Activated CD8-positive, alpha-beta memory T cell treated with anti-CD3 and anti-CD28 coated beads, Interleukin-2, amount 50 U/mL, for 48 hours (primary cell): Measurements from ENCODE around the gene FADS3.
A peak's percentile ranks its signal among the peaks of the same experiment; 100 is the strongest.

Experiments used
- DNase-seq: peaks from one replicate; pipeline ENCODE4 v3.0.0-alpha.2; 2020

FADS3 gene

DNA sequence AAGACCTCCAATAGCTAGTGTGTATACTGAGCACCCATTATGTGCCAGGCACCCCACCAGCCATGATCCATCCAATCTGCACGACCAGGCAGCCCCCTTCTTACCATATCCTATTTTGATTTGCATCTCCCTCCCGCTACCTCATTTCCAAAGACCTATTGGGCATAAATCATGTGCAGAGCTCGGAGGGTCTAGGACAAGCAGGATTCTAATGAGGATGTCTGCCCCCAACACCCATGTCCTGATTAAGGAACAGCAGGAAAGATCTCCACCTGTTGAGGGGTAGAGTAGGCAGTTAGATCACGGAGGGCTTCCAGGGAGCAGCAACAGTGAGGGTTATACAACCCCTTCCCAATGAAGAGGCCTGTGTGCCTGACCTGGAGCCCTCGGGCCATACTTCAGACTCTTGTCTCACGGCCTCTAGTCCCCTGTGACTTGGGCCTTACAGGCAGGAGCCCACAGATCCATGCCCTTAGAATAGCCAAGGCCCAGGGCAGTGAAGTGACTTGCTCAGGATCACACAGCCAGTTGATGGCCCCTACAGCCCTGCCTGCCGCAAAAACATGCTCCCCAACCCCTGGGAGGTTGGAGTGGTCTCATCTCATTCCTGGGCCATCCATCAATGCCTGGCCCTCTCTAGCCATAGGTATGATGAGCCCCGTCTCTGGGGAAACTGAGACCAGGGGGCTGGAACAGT lies 22.5 kb upstream of the FADS3 start:
- DNase-seq, result no peak

DNA sequence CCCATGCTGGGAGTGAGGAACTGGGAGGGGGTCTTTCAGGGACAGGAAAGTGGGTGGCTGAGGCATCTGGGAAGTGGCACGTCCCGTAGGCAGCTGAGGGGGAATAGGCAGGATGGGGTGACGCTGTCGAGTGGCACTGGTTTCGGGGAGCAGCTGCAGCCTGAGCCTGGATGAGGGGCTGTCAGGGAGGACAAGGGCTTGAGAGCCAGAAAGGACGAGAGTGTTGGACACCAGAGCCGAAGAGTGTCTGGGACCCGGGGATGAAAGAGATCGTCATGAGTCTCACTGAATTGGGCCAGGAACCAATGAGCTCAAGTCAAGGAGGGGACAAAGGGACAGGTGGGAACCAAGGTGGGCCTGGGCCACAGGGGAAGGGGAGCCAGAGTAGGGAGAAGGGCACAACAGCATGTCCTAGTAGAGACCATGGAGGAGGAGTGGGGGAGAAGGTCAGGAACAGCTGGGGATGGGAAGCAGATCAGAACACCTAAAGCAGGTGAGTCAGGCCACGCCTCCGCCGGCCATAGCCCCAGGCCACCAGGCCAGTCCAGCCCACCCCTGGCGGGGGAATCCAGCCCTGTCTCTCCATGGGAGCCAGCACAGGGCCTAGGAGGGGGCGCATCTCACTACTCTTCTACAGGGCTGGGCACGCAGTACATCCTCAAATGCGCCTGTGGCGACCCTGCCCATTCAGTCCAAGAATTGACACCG lies 21.8 kb upstream of the FADS3 start:
- DNase-seq, result no peak

DNA sequence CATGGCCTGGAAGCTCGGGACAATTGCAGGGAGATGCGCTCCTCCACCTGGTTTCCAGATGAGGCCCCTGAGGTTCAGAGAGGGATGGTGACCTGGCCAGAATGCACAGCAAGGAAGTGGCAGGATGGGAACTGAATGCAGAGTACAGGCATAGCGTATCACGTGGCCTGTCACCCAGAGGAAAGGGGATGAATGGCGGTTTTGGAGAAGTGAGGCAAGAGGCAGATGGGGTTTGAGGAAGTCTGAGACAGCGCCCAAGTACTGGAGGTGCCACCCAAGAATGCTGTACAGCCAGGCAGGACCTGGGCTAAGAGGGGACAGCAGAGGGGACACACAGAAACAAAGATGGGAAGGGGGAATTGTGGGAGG lies 21.2 kb upstream of the FADS3 start:
- no peak for DNase-seq

DNA sequence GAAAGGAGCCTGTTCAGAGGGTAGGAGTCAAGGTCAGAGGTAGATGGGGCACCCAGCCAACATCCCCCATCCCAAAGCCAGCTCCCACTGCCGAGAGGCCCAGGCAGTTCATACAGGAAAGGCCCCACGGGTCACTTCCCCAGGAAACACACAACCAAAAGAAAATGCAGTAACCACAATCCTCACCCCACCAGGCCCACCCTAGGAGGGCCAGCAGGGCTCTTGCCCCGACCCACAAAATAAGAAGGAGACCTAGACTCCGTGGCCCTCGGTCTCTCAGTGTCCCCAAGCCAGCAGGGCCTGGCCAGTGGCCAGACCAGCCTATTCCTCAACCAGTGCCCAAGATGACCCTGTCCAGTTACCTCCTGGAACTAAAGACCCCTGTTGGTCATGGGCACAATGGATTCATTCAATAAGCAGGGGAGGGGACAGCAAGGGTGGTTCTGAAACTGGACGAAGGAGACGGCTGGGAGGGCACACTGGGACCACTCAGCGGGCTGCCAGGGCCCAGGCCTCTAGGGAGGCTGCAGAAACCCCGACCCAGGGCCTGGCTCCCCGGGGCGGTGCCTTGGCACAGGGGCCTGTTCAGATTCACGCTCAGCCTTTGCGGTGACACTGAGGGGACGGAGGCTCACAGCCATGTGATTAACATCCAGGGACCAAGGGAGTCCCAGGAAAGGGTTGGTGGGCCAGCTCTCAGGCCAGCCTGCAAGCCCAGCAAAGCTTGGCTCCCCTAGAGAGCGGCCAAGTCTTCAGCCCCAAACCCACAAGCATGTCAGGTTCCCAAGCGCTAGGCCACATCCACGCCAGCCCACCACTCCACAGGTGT lies 20.6 kb upstream of the FADS3 start:
- no peak for DNase-seq

DNA sequence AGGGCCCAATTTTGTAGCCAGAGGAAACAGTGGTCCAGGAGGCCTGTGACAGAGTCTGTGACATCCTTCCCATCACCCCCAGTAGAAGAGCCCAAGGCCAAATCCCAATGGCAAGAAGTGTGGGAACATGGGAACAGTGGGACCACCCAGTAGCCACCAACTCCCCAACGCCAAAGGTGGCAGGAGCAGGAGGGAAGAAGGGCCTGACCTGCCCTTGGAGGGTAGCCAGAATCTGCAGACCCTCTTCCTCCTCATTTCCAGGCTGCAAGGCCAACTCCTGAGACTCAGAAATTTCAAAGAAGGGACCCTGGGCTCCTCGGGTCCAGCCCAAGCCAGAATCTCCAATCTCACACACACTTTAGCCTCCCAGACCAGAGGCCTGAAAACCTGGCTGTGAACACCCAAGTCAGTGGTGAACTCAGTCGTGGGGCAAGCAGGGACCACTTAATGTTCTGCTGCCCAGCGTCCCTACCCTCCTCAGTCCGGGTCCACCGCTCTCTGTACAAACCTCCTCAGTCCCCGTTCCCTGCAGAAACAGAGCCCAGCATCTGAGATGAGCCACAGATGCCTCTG lies 19.9 kb upstream of the FADS3 start:
- DNase-seq, result no peak

DNA sequence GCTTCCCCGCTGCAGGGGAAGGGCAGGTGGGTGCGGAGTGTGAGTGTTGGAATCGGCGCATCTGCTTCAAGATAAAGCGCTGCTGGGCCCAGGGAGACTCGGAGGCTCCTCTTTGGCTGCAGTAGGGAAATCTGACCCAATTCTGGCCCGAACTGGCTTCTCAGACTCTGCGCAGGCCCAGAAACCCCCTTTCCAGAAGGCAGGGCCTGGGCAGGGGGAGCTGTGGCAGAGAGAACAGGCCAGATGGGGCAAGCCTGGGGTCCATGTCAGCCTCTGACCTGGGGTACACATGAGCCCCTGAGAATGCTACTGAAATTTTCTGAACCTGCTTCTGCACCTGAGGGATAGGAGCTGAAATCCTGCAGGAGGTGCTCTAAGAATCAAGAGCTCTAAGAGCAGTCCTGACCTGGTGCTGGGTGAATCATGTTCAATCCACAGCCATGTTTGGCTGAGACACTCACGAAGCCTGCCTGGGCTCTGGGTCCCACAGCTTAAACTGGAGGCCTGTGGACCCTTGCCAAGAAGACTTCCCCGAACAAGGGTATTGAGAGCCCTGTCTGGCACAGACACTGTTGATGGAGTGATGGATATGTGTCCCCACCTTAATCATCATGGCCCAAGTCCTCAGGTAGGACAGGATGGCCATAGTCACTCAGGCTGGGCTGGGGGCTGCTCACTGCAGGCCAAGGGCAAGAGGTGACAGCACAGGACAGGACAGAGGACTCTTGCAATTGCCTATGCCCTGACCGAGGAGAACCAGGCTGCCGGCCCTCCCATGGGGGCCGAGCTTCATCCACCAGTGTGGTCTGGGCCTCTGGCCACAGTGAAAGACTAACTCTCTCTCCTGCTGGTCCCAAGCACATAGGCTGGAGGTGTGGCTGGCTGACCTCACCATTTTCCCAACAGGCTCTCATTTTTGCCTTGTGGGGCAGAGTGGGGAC lies 19.1 kb upstream of the FADS3 start:
- no peak for DNase-seq

DNA sequence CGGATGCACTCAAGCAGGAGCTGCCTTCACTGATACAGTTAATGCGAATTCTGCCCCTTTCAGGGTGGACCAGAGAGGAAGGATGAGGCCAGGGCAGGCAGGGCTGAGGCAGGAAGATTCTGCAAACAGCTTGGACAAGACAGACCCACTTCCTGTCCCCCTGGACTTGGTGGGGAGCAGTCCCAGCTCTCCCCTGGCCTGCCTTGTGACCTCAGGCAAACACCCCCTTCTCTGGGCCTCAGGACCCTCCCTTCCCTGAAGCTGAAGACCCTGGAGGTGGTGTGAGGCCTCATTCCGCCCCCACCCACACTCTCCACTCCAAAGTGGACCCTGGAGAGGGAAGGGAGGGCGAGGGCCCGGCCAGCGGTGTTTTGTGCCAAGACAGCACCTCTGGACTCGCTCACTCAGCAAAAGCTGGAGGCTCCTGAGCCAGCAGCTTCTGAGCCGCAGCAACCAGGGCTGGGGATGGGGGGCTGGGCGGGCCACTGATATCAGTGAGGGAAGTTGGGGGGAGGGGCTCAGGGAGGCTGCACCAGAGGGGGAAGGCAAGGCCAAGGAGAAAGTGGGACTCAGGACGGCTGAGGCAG lies 17.5 kb upstream of the FADS3 start:
- DNase-seq, result no peak

DNA sequence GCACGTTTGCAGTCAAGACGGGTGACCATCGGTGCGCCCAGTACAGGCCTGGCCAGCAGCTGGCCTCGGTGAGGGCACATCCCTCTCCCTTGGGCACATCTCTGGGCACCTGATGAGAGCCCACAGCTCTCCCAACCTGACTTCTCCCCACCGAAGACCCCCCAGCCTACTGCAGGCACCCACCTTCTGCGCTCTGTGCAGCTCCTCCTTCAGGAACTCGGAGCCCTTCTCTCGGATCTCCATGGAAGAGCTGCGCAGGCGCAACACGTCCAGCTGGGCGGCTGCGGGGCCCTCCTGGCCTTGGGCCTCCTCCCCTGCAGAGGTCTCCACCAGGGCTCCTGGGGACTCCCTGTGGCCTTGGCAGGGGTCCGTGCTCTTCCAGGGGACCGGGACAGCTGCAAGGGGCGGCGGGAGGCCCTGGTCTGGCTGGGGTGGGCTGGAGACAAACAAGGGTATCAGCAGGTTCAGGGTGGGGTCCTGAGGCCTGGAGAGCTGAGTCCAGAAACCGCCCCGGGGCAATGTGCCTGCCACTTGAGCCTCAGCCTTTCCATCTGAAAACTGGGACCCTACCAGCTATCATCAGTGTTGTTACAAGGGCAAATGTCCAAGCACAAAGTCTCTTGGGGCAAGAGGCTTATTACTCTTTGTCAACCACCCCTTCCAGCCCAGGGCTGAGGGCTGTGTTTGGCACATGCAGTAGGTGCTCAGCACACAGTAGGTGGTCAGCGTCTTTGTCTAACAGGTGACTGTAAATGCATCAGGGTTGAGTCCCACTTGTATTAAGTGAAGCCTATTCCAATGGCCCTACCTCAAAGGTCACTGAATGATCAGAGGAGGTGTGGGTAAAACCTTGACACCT lies 16.8 kb upstream of the FADS3 start:
- DNase-seq, result no peak

DNA sequence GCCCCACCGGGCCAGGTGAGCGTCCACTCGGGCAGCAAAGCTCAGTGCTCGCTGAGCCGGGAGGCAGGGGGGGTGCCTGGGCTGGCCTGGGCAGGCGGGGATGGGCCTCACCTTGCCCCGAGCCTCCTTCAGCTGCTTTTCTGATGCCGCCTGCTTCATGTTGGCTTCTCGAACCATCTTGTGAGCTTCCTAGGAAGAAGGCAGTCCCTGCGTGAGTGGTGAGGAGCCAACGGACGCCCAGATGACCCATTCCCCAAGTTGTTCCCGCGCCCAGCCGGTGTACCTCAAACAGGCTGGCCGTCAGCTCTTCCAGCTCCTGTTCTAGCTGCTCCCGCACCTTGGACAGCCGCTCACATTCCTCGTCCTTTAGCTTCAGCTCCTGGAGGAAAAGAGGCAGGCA lies 15.9 kb upstream of the FADS3 start:
- no peak for DNase-seq

DNA sequence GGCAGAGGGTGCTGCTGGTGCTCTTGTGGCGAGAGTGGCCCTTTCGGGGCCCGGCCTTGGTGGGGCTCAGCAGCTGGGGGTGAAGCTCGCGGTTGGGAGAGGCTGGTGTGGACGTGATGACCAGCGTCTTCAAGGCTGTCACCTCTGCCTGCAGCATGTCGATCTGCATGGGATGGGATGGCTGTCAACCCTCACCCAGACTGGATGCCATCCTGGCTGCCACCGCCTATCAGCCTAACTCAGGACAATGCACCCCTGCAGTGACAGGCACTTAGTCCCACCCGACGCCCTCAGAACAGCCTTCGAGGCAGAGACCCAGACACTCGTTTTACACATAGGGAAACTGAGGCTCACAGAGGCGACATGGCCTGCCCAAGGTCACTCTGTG lies 15.2 kb upstream of the FADS3 start:
- no peak for DNase-seq

DNA sequence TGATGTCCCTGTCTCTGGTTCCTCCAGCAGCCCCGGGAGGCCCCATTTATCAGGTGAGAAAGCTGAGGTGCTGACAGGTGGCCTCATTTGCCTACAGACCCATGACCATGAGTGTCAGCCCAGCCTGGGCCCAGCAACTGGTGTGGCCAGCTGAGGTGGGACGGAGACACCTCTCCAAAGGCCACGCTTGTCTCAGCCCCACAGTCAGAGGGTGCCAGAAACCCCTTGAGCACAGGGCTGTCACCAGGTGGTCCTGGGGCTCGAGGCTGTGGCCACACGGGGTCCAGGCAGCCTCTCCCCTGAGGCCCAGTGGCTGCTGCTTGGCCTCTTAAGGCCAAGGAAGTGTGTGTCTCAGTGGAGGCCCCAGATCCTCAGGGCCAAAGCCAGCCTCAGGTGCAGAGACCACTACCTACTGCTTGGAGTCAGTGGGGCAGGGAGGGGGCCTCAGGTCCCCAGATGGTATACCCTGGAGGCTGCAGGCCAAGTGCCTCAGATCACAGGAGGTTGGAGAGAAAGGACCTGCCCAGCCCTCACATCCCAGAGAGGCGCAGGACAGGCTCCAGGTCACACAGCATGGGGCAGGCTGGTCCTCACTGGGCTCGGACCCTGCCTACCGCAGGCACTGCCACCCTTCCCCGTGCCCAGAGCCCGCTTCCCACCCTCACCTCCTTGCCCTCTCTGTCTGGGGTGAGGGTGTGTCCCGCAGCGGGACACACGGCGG lies 14.6 kb upstream of the FADS3 start:
- DNase-seq, result no peak

DNA sequence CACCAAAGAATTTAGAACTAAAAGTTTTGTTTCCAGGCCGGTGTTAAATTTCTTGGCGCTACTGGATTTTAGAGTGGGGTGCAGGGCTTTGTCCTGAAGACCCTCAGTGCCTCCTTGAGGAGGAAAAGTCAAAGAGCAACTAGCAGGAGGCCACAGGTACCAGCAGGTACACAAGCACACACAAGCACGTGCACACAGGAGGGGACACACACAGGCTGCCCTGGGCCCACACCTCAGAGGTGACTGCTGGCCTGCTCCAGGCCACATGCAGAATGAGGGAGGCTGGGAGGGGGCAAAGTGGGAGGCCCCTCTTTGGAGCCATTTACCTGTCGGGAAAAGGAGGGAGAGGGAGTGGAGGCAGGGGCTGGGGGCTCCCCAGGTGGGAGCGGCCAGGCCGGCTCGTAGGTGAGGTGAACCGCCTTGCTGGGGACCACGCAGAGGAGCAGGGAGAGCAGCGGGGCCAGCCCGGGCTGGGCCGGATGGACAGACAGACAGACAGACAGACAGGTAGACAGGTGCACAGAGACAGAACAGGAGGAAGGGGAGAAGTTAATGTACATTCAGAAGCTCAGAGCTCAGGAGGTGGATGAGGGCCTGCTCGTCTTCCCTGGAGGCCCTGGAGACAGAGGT lies 13.8 kb upstream of the FADS3 start:
- DNase-seq, result no peak

DNA sequence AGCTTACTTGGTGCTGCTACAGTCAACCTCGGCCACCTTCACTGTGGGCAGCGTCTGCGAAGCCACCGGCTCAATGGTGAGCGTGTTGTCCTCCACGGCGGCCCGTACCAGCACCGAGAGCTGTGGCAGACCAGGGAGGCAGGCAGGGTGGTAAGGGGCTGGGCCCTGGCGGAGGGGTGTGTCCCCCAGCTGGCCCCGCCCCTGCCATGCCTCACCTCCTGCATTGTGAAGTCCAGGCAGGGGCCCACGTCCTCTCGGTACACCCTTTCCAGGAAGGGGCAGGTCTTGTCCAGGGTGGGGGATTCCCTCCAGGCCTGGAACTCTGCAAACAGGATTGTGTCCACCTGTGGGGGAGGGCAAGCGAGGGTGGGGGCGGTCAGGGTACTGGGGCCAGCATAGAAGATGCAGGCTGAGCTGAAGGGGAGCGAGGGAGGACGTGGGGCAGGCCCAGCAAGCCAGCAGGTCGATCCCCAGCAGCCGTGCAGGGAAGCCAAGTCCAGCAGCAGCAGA lies 13.2 kb upstream of the FADS3 start:
- no peak for DNase-seq

DNA sequence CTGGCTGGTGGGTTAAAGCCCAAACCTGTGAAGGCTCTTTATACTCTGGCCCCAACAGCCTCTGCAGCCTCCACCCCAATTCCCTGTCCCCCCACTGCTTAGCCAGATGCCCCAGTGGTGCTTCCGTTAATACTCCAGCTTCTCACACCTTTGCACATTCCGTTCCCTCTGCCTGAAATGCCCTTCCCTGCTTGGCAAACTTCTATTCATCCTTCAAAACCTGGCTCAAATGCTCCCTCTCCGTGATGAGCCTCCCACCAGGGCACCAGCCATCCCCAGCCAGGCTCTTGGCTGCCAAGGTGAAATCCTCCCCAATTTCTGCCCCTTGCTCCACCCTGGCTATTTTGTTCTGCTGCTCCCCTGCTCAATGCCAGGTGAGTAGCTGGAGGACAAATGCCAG lies 12.5 kb upstream of the FADS3 start:
- no peak for DNase-seq

DNA sequence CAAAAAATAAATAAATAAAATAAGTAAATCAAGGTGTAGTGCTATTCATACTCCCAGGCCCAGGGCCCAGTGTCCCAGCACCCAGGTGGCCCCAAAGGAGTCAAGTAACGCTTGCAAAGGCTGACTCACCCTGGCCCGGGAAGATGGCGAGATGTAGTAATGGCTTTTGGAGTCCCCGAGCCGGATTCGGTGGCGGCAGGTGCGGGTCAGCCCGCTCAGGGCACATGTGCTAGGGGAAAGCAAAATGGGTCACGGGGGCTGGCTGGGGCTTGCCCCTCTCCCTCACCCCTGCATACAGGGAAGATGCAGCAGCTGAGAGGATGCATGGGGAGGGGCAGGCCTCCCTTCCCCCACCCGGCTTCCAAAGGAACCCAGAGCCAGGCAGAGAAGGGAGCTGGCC lies 11.0 kb upstream of the FADS3 start:
- no peak for DNase-seq

DNA sequence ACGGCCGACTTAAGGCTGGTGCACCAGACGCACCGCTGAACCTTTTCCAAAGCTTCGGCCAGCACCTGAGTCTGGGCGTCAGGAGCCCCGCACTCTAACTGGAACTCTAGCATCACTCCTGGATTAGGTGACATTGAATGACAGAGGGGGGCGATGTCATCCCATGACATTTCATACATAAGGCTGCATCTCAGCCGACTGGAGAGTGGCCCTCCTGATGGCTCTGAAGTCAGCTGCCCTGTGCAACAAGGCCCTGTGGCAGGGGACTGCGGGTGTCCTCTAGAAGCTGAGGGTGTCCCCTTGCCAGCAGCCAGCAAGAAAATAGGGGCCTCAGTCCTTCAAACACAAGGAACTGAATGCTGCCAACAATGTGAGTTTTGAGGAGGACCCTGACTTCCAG lies 10.1 kb upstream of the FADS3 start:
- no peak for DNase-seq

DNA sequence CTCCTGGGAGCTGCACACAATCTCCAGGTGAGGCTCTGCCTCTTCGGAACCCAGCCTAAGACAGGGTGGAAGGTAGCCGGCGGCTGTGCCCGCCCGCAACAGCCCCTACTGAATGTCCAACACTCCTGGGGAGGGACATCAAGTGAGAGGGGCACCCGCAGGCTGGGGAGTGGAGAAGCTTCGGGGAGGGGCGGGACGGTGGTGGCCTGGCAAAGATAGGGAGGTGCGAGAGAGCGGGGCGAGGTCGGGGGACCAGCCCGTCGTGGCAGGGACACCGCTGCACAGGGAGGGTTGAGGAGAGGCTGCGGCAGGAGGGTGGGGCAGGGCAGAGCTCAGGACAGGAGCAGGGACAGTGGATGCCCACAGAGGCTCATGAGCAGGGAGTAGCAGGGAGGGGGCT lies 8.9 kb upstream of the FADS3 start:
- DNase-seq, result no peak

DNA sequence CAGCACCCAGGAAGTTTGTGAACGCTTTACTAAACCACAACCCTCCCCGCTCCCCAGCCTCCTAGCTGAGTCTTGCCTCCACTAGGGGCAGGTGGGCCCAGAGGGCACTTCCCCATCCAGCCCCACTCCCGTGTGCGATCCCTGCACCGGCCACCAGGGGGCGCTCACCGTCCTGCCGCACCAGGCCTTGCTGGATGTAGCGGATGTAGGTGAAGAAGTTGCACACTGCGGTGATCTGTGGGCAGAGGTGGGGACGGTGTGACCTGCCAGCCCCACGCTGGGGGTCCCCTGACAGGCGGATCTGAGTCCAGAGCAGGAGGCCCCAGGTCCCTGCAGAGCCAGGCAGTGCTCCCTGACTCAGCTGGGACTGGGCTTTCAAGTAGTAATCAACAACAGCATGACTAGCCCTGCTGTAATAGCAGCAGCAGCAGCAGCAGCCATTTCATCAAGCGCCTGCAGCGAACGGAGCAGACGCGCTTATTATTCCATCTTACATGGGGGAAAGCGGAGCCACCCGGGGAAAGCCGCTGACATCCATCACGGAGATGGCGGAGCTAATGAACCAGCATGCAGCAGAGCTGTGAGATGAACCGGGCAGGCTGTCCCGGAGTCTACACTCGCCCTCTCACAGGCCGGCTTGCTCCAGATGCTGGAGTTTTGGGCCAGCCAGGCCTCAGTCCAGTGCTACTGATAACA lies 7.9 kb upstream of the FADS3 start:
- DNase-seq, result peak; percentile 100

DNA sequence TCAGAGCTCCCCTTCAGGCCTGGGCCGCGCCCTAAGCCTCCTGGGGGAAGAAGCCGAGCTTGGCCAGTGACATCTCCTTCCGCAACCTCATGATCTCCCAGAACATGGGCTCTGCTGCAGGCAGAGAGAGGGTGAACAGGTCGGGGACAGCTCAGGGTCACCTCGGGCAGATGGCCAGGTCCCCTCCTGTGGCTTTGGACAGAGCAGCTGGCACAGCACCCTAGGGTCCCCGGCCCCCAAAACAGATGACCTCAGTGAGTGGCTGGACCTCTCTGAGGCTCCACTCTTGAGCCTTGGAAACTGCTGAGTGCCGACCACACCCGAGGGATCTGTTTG lies 6.9 kb upstream of the FADS3 start:
- no peak for DNase-seq
